Activated naive CD4-positive, alpha-beta T cell treated with anti-CD3 and anti-CD28 coated beads for 36 hours (primary cell): Measurements from ENCODE around the gene MYL2. TPM values are rescaled to one million over a fixed set of nuclear protein-coding genes. Genes with fewer than 3 reads are reported as not detected.

Experiments used
- CTCF ChIA-PET: fragments of 350-600 bp; sonication (Branson Sonifier 250); formaldehyde crosslinking; loops from one replicate; lab custom pipeline; 2021; ENCODE audit warnings: antibody characterized with exemption; lab: Charles Lee
- DNase-seq: peaks from one replicate; pipeline ENCODE4 v3.0.0-alpha.2; 2020
- H3K27ac Mint-ChIP-seq: one replicate; pipeline ENCODE4 v1.8.0; 2021; ENCODE audit warnings: mild to moderate bottlenecking, mixed read lengths
- H3K27me3 Mint-ChIP-seq: one replicate; pipeline ENCODE4 v1.8.0; 2021; ENCODE audit warnings: low read depth, mixed read lengths
- H3K36me3 Mint-ChIP-seq: one replicate; pipeline ENCODE4 v1.8.0; 2021; ENCODE audit warnings: low read depth, mixed read lengths
- H3K4me1 Mint-ChIP-seq: one replicate; pipeline ENCODE4 v1.8.0; 2021; ENCODE audit warnings: low read depth, mixed read lengths
- H3K4me3 Mint-ChIP-seq: one replicate; pipeline ENCODE4 v1.8.0; 2021; ENCODE audit warnings: mild to moderate bottlenecking, moderate library complexity, mixed read lengths
- H3K9me3 Mint-ChIP-seq: one replicate; pipeline ENCODE4 v1.8.0; 2021; ENCODE audit warnings: mixed read lengths
- intact Hi-C: fragments of 100-400 bp; cut with micrococcal nuclease; formaldehyde crosslinking; loops from one replicate; pipeline ENCODE4 v1.15.1; 2023
- total RNA-seq, 2 experiments: library from RNA; stranded (reverse); gene quantifications; one replicate each; pipeline ENCODE4 v1.2.3, GENCODE V29; 2021

The MYL2 gene
- total RNA-seq, 2 experiments from 2014 or later: not detected

- H3K9me3 Mint-ChIP-seq: no peaks in the 10 kb centered on the region
- intact Hi-C loops: no loop called here
- H3K4me1 Mint-ChIP-seq: peaks cover 5% of the 10 kb centered on the region
- no peak overlapping the region for H3K4me3 Mint-ChIP-seq
- no peaks in the 10 kb centered on the region for H3K36me3 Mint-ChIP-seq
- no peak for DNase-seq
- no peaks in the 10 kb centered on the region for H3K27me3 Mint-ChIP-seq
- CTCF ChIA-PET: no interaction called here
- H3K27ac Mint-ChIP-seq: no peak overlapping the region
Measured at GRCh38 chr12:110907583-110907982, 12.8 kb downstream of the MYL2 start.

GRCh38 chr12:110906985-110907384, 13.4 kb downstream of the MYL2 start:
- CTCF ChIA-PET: no interaction called here
- Mint-ChIP-seq H3K27ac (no peak overlapping the region), H3K4me3 (no peak overlapping the region), H3K4me1 (peaks cover 5% of the 10 kb centered on the region), H3K36me3 (no peaks in the 10 kb centered on the region), H3K9me3 (no peaks in the 10 kb centered on the region), H3K27me3 (no peaks in the 10 kb centered on the region)
- DNase-seq: no peak
- intact Hi-C loops: no loop called here

DNA sequence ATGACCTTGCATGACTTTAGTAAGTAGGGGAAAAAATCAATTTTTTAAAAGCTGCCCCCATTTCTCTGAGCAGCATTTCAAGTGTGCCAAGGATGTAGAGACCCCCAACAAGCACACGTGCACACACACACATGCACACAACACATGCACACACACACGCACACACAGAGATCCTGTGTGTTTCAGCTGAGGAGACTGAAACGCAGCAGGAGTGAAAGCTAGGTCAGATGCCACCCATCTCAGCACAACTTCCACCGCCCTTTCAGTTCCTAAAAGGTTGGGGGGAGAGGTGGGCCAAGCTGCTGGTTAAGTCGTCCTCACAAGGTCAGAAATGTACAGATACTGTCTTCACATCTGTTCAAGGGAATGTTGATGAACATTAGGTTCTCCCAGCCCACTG, 13.9 kb downstream of the MYL2 start:
- no peak overlapping the region for H3K27ac Mint-ChIP-seq
- intact Hi-C loops: no loop called here
- no peak for DNase-seq
- H3K4me3 Mint-ChIP-seq: no peak overlapping the region
- H3K27me3 Mint-ChIP-seq: no peaks in the 10 kb centered on the region
- H3K4me1 Mint-ChIP-seq: peaks cover 5% of the 10 kb centered on the region
- CTCF ChIA-PET: interaction anchor here (0.5 kb wide), 1 partner anchor 1670 kb away, joined by 3 read pairs; no protein-coding TSS in a partner anchor
- H3K9me3 Mint-ChIP-seq: no peaks in the 10 kb centered on the region
- H3K36me3 Mint-ChIP-seq: no peaks in the 10 kb centered on the region

DNA sequence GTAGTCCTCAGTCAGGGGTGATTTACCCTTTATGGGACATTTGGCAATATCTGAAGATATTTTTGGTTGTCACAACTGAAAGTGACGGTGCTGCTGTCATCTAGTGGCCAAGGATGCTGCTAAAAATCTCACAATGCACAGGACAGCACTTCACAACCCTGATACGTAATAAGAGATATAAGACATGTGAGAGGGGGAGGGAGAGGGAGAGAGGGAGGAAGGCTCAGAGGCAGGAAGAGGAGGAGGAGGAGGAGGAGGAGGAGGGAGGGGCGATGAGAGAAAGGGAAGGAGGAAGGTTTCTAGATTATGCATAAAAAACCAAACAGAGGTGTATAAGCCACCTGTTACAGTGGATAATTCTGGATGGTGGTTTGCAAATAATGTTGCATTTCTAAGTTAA, 14.3 kb downstream of the MYL2 start:
- Mint-ChIP-seq H3K4me1 (peaks cover 5% of the 10 kb centered on the region), H3K36me3 (no peaks in the 10 kb centered on the region), H3K27ac (no peak overlapping the region), H3K9me3 (no peaks in the 10 kb centered on the region), H3K27me3 (no peaks in the 10 kb centered on the region), H3K4me3 (no peak overlapping the region)
- peak; percentile 13 for DNase-seq
- intact Hi-C loops: no loop called here
- CTCF ChIA-PET: interaction anchor here (0.5 to 1.7 kb wide), 2 partner anchors 11 to 1670 kb away, joined by 3 to 7 read pairs; no protein-coding TSS in a partner anchor

- Mint-ChIP-seq H3K27ac (no peak overlapping the region), H3K36me3 (no peaks in the 10 kb centered on the region), H3K4me3 (no peak overlapping the region), H3K9me3 (no peaks in the 10 kb centered on the region), H3K27me3 (no peaks in the 10 kb centered on the region), H3K4me1 (peaks cover 5% of the 10 kb centered on the region)
- intact Hi-C loops: no loop called here
- DNase-seq: no peak
- CTCF ChIA-PET: interaction anchor here (1.1 kb wide), 1 partner anchor 10 kb away, joined by 3 read pairs; no protein-coding TSS in a partner anchor
Measured at GRCh38 chr12:110903511-110903910, 16.9 kb downstream of the MYL2 start.

- CTCF ChIA-PET: no interaction called here
Measured at GRCh38 chr12:110901401-110901800, 19.0 kb downstream of the MYL2 start.

GRCh38 chr12:110896559-110896958, 23.8 kb downstream of the MYL2 start:
- H3K4me1 Mint-ChIP-seq: peaks cover 5% of the 10 kb centered on the region
- H3K27ac Mint-ChIP-seq: no peak overlapping the region
- CTCF ChIA-PET: interaction anchor here (0.6 to 3.1 kb wide), 8 partner anchors 9 to 500 kb away, joined by 3 to 12 read pairs (median 4); partner anchors contain the start of gene CCDC63
- peaks cover 3% of the 10 kb centered on the region for H3K27me3 Mint-ChIP-seq
- no peaks in the 10 kb centered on the region for H3K36me3 Mint-ChIP-seq
- no peak for DNase-seq
- intact Hi-C loops: no loop called here
- H3K9me3 Mint-ChIP-seq: no peaks in the 10 kb centered on the region
- H3K4me3 Mint-ChIP-seq: no peak overlapping the region

More at GRCh38 chr12:110901401-110901800, 19.0 kb downstream of the MYL2 start:
- Mint-ChIP-seq H3K4me1 (peaks cover 3% of the 10 kb centered on the region), H3K27ac (no peak overlapping the region), H3K36me3 (no peaks in the 10 kb centered on the region), H3K9me3 (no peaks in the 10 kb centered on the region), H3K27me3 (no peaks in the 10 kb centered on the region), H3K4me3 (no peak overlapping the region)
- intact Hi-C loops: no loop called here
- no peak for DNase-seq

GRCh38 chr12:110893956-110894355, 26.4 kb downstream of the MYL2 start:
- Mint-ChIP-seq H3K27me3 (peaks cover 3% of the 10 kb centered on the region), H3K4me1 (peaks cover 5% of the 10 kb centered on the region), H3K36me3 (no peaks in the 10 kb centered on the region), H3K9me3 (no peaks in the 10 kb centered on the region), H3K27ac (no peak overlapping the region), H3K4me3 (no peak overlapping the region)
- intact Hi-C loops: loop anchor here (1.0 to 5.0 kb wide), 3 partner anchors 43 to 421 kb away; no protein-coding TSS in a partner anchor
- DNase-seq: no peak
- CTCF ChIA-PET: interaction anchor here (0.6 to 3.1 kb wide), 17 partner anchors 9 to 419 kb away, joined by 3 to 12 read pairs (median 3); partner anchors contain the start of gene CCDC63

- H3K27ac Mint-ChIP-seq: no peak overlapping the region
- intact Hi-C loops: loop anchor here (2.0 to 5.0 kb wide), 4 partner anchors 172 to 787 kb away; partner anchors contain the start of genes FAM216A and GPN3
- H3K4me1 Mint-ChIP-seq: peaks cover 8% of the 10 kb centered on the region
- H3K36me3 Mint-ChIP-seq: no peaks in the 10 kb centered on the region
- H3K27me3 Mint-ChIP-seq: no peaks in the 10 kb centered on the region
- no peak overlapping the region for H3K4me3 Mint-ChIP-seq
- CTCF ChIA-PET: interaction anchor here (1.5 to 2.9 kb wide), 2 partner anchors 63 to 240 kb away, joined by 3 to 19 read pairs; no protein-coding TSS in a partner anchor
- no peaks in the 10 kb centered on the region for H3K9me3 Mint-ChIP-seq
- DNase-seq: no peak
Measured at GRCh38 chr12:110889361-110889760, 31.0 kb downstream of the MYL2 start.

DNA sequence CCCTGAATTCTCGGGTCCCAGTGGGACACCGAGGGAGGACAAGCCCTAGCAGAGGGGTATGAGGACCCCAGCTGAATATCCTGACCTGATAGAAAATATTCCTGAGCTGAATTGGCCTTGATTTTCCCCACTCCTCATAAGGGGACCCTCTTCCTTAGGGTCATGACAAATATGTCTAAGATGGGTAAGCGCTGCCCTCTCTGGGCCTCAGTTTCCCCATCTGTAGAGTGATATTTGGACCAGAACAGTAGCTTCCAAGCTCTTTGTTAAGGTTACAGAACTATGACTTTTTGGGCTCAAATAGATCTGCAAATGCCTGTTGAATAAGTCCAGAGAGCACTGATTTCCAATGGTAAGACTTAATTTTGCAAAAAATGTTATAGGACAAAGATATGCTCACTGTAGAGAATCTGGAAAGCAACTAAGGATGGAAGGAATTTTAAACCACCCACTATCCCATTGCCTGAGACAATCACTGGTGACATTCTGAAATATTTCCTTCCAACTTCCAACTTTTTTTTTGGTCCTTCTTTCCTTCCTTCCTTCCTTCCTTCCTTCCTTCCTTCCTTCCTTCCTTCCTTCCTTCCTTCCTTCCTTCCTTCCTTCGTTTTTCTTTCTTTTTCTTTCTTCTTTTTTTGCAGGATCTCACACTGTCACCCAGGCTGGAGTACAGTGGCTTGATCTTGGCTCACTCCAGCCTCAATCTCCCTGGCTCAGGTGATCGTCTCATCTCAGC, 32.0 kb downstream of the MYL2 start:
- Mint-ChIP-seq H3K36me3 (no peaks in the 10 kb centered on the region), H3K9me3 (no peaks in the 10 kb centered on the region), H3K4me1 (peaks cover 8% of the 10 kb centered on the region), H3K27ac (no peak overlapping the region), H3K4me3 (no peak overlapping the region), H3K27me3 (no peaks in the 10 kb centered on the region)
- intact Hi-C loops: loop anchor here (1.0 to 5.0 kb wide), 10 partner anchors 62 to 786 kb away; partner anchors contain the start of genes ARPC3, FAM216A and GPN3
- DNase-seq: no peak
- CTCF ChIA-PET: interaction anchor here (0.6 to 2.9 kb wide), 24 partner anchors 9 to 410 kb away, joined by 3 to 19 read pairs (median 4); partner anchors contain the start of gene CCDC63

DNA sequence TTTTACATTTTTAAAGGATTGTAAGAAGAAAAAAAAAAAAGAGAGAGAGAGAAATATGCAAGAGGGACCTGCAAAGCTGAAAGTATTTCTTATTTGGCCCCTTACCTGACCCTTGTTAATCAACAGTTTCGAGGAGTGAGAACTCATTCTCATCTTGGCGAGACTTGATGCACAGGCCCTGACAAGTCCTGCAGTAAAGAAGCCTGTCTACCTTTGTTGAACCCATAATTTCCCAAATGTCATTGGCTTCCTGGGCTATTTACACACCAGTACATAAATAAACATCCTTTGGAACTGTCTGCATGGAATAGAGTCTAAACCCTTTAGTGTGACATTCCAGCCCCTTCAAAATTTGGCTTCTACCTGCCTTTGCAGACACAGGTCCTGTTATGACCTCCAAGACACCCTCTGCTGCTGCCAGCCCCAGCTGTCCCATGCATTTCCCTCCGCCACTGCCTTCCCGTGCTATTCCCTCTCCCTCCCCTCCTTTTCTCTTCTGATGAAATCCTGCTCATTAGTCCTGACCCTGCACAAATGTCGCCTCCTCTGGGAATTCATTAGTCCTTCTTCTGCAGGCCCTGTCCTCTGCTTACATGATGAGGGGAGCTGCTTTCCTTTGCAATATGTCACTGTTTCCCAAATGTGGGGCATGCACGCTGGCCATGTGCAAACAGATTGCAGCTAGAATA, 35.1 kb downstream of the MYL2 start:
- CTCF ChIA-PET: interaction anchor here (0.6 to 1.0 kb wide), 3 partner anchors 8 to 467 kb away, joined by 3 to 7 read pairs (median 7); no protein-coding TSS in a partner anchor
- Mint-ChIP-seq H3K36me3 (no peaks in the 10 kb centered on the region), H3K27me3 (no peaks in the 10 kb centered on the region), H3K9me3 (no peaks in the 10 kb centered on the region), H3K27ac (no peak overlapping the region), H3K4me3 (no peak overlapping the region), H3K4me1 (peaks cover 5% of the 10 kb centered on the region)
- intact Hi-C loops: loop anchor here (5.0 kb wide), 3 partner anchors 168 to 783 kb away; partner anchors contain the start of genes FAM216A and GPN3
- DNase-seq: no peak

- DNase-seq: no peak
- no peaks in the 10 kb centered on the region for H3K9me3 Mint-ChIP-seq
- H3K27ac Mint-ChIP-seq: no peak overlapping the region
- H3K36me3 Mint-ChIP-seq: no peaks in the 10 kb centered on the region
- CTCF ChIA-PET: interaction anchor here (1.0 to 1.2 kb wide), 2 partner anchors 11 to 37 kb away, joined by 3 to 9 read pairs; partner anchors contain the start of gene CCDC63
- peaks cover 3% of the 10 kb centered on the region for H3K27me3 Mint-ChIP-seq
- H3K4me3 Mint-ChIP-seq: no peak overlapping the region
- H3K4me1 Mint-ChIP-seq: peaks cover 5% of the 10 kb centered on the region
- intact Hi-C loops: no loop called here
Measured at GRCh38 chr12:110883251-110883650, 37.1 kb downstream of the MYL2 start.
